NK-92 treated with Interleukin-12 subunit alpha and Interleukin-12 subunit beta, amount 100 ng/mL, for 24 hours (cell line): ENCODE measurements around the gene CD4.
"Not testable (repeated sequence)": the region's sequence is repeated elsewhere in the genome, so short reads cannot be mapped to it uniquely, and the experiment has no call there.

Source experiments
- DNase-seq: peaks from one replicate; lab custom pipeline; 2025; lab: John Stamatoyannopoulos, UW

The CD4 gene

GRCh38 chr12:6788972-6789924 lies at the start of gene CD4:
TSS of gene CD4 (plus strand) at chr12:6789528. CDS start at chr12:6800139, 10,611 bp downstream.
- DNase-seq = no peak

GRCh38 chr12:6742080-6742479 lies 47.2 kb upstream of the CD4 start:
- DNase-seq = not testable (repeated sequence)

- DNase-seq = no peak
Observed at GRCh38 chr12:6742834-6743233, 46.5 kb upstream of the CD4 start.

GRCh38 chr12:6743300-6743699 lies 46.0 kb upstream of the CD4 start:
- DNase-seq = not testable (repeated sequence)

- no peak for DNase-seq
Observed at GRCh38 chr12:6745741-6746525, 43.4 kb upstream of the CD4 start.

- no peak for DNase-seq
Observed at GRCh38 chr12:6747216-6747615, 42.1 kb upstream of the CD4 start.

- no peak for DNase-seq
Observed at GRCh38 chr12:6748761-6749160, 40.6 kb upstream of the CD4 start.

GRCh38 chr12:6750506-6750905 lies 38.8 kb upstream of the CD4 start:
- no peak for DNase-seq

GRCh38 chr12:6751767-6752166 lies 37.6 kb upstream of the CD4 start:
- DNase-seq = no peak

- DNase-seq = no peak
Observed at GRCh38 chr12:6752167-6752920, 37.0 kb upstream of the CD4 start.

GRCh38 chr12:6752921-6753771 lies 36.2 kb upstream of the CD4 start, which contains the start of gene MLF2:
TSS of gene MLF2 (minus strand) at chr12:6753141. CDS start at chr12:6752334, 807 bp downstream.
- DNase-seq = peak; percentile 84

- no peak for DNase-seq
Observed at GRCh38 chr12:6753772-6754356, 35.5 kb upstream of the CD4 start.

GRCh38 chr12:6754411-6754810 lies 34.9 kb upstream of the CD4 start:
- no peak for DNase-seq

GRCh38 chr12:6757028-6757690 lies 32.2 kb upstream of the CD4 start:
- no peak for DNase-seq

- no peak for DNase-seq
Observed at GRCh38 chr12:6758506-6759095, 30.7 kb upstream of the CD4 start.

GRCh38 chr12:6759741-6760140 lies 29.6 kb upstream of the CD4 start:
- no peak for DNase-seq

- DNase-seq = no peak
Observed at GRCh38 chr12:6763380-6763779, 25.9 kb upstream of the CD4 start.

GRCh38 chr12:6764011-6764828 lies 25.1 kb upstream of the CD4 start:
- no peak for DNase-seq
